Uterus (tissue), 4 donors: Measurements from ENCODE around the gene GPR146. TPM values are rescaled to one million over a fixed set of nuclear protein-coding genes. Genes with fewer than 3 reads are reported as not detected.

Experiments used
- DNase-seq, 2 donors: peaks; one replicate each; pipeline ENCODE4 v3.0.0-alpha.2; 2019 to 2020
- H3K27ac ChIP-seq, 2 donors: fragments of 200-600 bp; sonication (generic); 1 replicate in 1 of 2; 2 replicates in 1 of 2; pipeline ENCODE4 v1.5.1; 2016 to 2018
- H3K27me3 ChIP-seq, 2 donors: fragments of 200-600 bp; sonication (generic); one replicate each; pipeline ENCODE4 v1.5.1; 2018 to 2019; ENCODE audit warnings: control low read depth in 1 of 2
- H3K36me3 ChIP-seq, 2 donors: fragments of 200-600 bp; sonication (generic); one replicate each; pipeline ENCODE4 v1.5.1; 2019; ENCODE audit warnings: control low read depth in 1 of 2
- H3K4me1 ChIP-seq, 2 donors: fragments of 200-600 bp; sonication (generic); one replicate each; pipeline ENCODE4 v1.5.1; 2018 to 2019; ENCODE audit warnings: control low read depth in 1 of 2
- H3K4me3 ChIP-seq, 2 donors: fragments of 200-600 bp; sonication (generic); 1 replicate in 1 of 2; 2 replicates in 1 of 2; pipeline ENCODE4 v1.5.1; 2018 to 2019; ENCODE audit warnings: mild to moderate bottlenecking in 1 of 2
- H3K9me3 ChIP-seq, 2 donors: fragments of 200-600 bp; sonication (generic); one replicate each; pipeline ENCODE4 v1.5.1; 2019; ENCODE audit warnings: control low read depth in 1 of 2
- CTCF ChIP-seq, 4 experiments: fragments of 200-600 bp in 2 of 4; fragments of 450-650 bp in 2 of 4; sonication (generic) in 2 of 4; IDR thresholded peaks; one replicate each; pipeline ENCODE4 v1.5.1; 2016 to 2019; ENCODE audit warnings: antibody characterized with exemption in 4 of 4, mild to moderate bottlenecking in 2 of 4, moderate library complexity in 1 of 4
- POLR2A ChIP-seq, 2 donors: fragments of 450-650 bp; IDR thresholded peaks; one replicate each; pipeline ENCODE4 v1.6.1; 2016; ENCODE audit warnings: antibody characterized with exemption in 2 of 2, mild to moderate bottlenecking in 1 of 2, moderate library complexity in 1 of 2
- intact Hi-C: fragments of 100-400 bp; cut with DNase I; formaldehyde crosslinking; loops from one replicate; pipeline ENCODE4 v1.15.1; 2023; ENCODE audit warnings: low total_unique reads
- total RNA-seq, 4 donors: library from RNA; depleted of rRNA in 3 of 4; stranded (reverse); fragments of >200 nt in 3 of 4; gene quantifications; one replicate each; pipeline versions ENCODE4 v1.1.0 to v1.2.4, GENCODE V29; 2014 to 2023
- donor health status: DM: yes; HTN: yes; CAD: no.

Gene GPR146
- total RNA-seq, 4 donors from 2014 or later = 10.0 to 110 (median 32.9) TPM

- no peak for DNase-seq
- Histone ChIP-seq H3K9me3 (no peaks in the 10 kb centered on the region), H3K4me1 (peaks cover 0 to 18% of the 10 kb centered on the region in 2 donors), H3K27ac (peak overlapping the region; percentile 50 to 61), H3K27me3 (no peaks in the 10 kb centered on the region), H3K36me3 (no peaks in the 10 kb centered on the region), H3K4me3 (no peak overlapping the region)
- TF ChIP-seq POLR2A (IDR thresholded peaks at IDR 0.05) (no peak), CTCF (IDR thresholded peaks at IDR 0.05) (no peak)
- intact Hi-C loops = no loop called here
Observed at GRCh38 chr7:1050254-1050906, 6.0 kb downstream of the GPR146 start.

- Histone ChIP-seq H3K4me3 (no peak overlapping the region), H3K27me3 (no peaks in the 10 kb centered on the region), H3K9me3 (no peaks in the 10 kb centered on the region), H3K27ac (peak overlapping the region; percentile 50 to 61), H3K36me3 (no peaks in the 10 kb centered on the region), H3K4me1 (peaks cover 0 to 24% of the 10 kb centered on the region in 2 donors)
- no peak for DNase-seq
- TF ChIP-seq CTCF (IDR thresholded peaks at IDR 0.05) (no peak), POLR2A (IDR thresholded peaks at IDR 0.05) (no peak)
- intact Hi-C loops = no loop called here
Observed at GRCh38 chr7:1050956-1051690, 6.8 kb downstream of the GPR146 start.

- TF ChIP-seq CTCF (IDR thresholded peaks at IDR 0.05) (no peak), POLR2A (IDR thresholded peaks at IDR 0.05) (no peak)
- Histone ChIP-seq H3K4me3 (no peak overlapping the region), H3K27ac (peak overlapping the region; percentile 50 to 61), H3K4me1 (peaks cover 0 to 25% of the 10 kb centered on the region in 2 donors), H3K36me3 (no peaks in the 10 kb centered on the region), H3K9me3 (no peaks in the 10 kb centered on the region), H3K27me3 (no peaks in the 10 kb centered on the region)
- intact Hi-C loops = no loop called here
- no peak for DNase-seq
Observed at GRCh38 chr7:1052031-1052818, 7.9 kb downstream of the GPR146 start.

GRCh38 chr7:1053002-1053411, 8.7 kb downstream of the GPR146 start:
- no peaks in the 10 kb centered on the region for H3K27me3 ChIP-seq
- peak in 1 of 2 donors; percentile 60 for DNase-seq
- intact Hi-C loops = no loop called here
- H3K36me3 ChIP-seq = no peaks in the 10 kb centered on the region
- no peaks in the 10 kb centered on the region for H3K9me3 ChIP-seq
- no peak overlapping the region for H3K4me3 ChIP-seq
- H3K27ac ChIP-seq = peak overlapping the region; percentile 50 to 61
- TF ChIP-seq CTCF (IDR thresholded peaks at IDR 0.05) (no peak), POLR2A (IDR thresholded peaks at IDR 0.05) (peak in 1 of 2 donors; percentile 23)
- peaks cover 0 to 25% of the 10 kb centered on the region in 2 donors for H3K4me1 ChIP-seq
